SJSA1 (cell line): Measurements from ENCODE around the gene ATAT1. TPM values are rescaled to one million over a fixed set of nuclear protein-coding genes. Genes with fewer than 3 reads are reported as not detected.

ENCODE experiments used
- DNase-seq, 2 experiments: peaks; one replicate each; pipeline ENCODE4 v3.0.0-alpha.2; 2015 to 2020; ENCODE audit warnings: low spot score in 2 of 2, low read depth in 1 of 2
- H3K27ac ChIP-seq: fragments of 250-450 bp; sonication (Bioruptor Pico); 2 replicates; pipeline ENCODE4 v1.5.1; 2020; ENCODE audit warnings: mild to moderate bottlenecking, moderate library complexity
- H3K27me3 ChIP-seq: fragments of 250-450 bp; sonication (Bioruptor Pico); replicated peaks from 2 replicates; pipeline ENCODE4 v1.5.1; 2020; ENCODE audit warnings: mild to moderate bottlenecking, moderate library complexity
- H3K36me3 ChIP-seq: fragments of 250-450 bp; sonication (Bioruptor Pico); 2 replicates; pipeline ENCODE4 v1.5.1; 2020; ENCODE audit warnings: mild to moderate bottlenecking
- H3K4me1 ChIP-seq: fragments of 250-450 bp; sonication (Bioruptor Pico); replicated peaks from 2 replicates; pipeline ENCODE4 v1.6.1; 2021; ENCODE audit warnings: mild to moderate bottlenecking
- H3K4me3 ChIP-seq: fragments of 250-450 bp; sonication (Bioruptor Pico); 2 replicates; pipeline ENCODE4 v1.5.1; 2020; ENCODE audit warnings: mild to moderate bottlenecking
- H3K9me3 ChIP-seq: fragments of 250-450 bp; sonication (Bioruptor Pico); replicated peaks from 2 replicates; pipeline ENCODE4 v1.5.1; 2020; ENCODE audit warnings: mild to moderate bottlenecking
- total RNA-seq: library from RNA; depleted of rRNA; stranded (reverse); fragments of >200 nt; shearing (Covaris generic); gene quantifications from 2 replicates; pipeline ENCODE4 v1.2.3, GENCODE V29; 2014; rRNA removed

The ATAT1 gene
- total RNA-seq, 1 experiment from 2014 or later = 3.4 TPM

GRCh38 chr6:30687659-30688431 is 61.2 kb downstream of the ATAT1 start:
- peaks cover 56% of the 10 kb centered on the region for H3K4me1 ChIP-seq

DNA sequence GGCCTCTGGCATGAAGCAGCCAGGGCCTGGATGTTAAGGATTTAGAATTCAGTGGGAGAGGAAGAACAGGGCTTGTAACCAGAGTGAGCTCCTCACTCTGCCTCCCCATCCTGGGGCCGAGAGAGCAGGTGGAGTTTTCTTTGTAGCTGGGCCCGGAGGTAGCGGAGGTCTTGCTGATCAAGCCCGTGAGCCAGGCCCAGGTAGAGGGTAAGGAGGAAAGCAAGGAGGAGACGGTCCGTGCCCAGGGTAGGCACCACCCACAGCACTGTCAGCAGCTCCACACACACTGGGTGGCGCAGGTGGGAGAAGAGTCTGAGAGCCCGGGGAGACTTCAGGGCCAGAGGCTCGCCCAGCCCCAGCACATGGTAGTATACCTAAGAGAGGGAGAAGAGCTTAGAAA is 61.9 kb downstream of the ATAT1 start:
- Histone ChIP-seq H3K27me3 (no peaks in the 10 kb centered on the region), H3K36me3 (peaks cover 23% of the 10 kb centered on the region), H3K9me3 (no peaks in the 10 kb centered on the region), H3K4me3 (no peak overlapping the region), H3K4me1 (peaks cover 50% of the 10 kb centered on the region), H3K27ac (no peak overlapping the region)
- DNase-seq = no peak

More at GRCh38 chr6:30687659-30688431, 61.2 kb downstream of the ATAT1 start:
- peak overlapping the region; percentile 70 for H3K27ac ChIP-seq
- H3K36me3 ChIP-seq = peaks cover 30% of the 10 kb centered on the region
- no peaks in the 10 kb centered on the region for H3K9me3 ChIP-seq
- H3K4me3 ChIP-seq = peak overlapping the region; percentile 65
- H3K27me3 ChIP-seq = no peaks in the 10 kb centered on the region
- peak in 1 of 2 experiments; percentile 59 for DNase-seq

- peaks cover 16% of the 10 kb centered on the region for H3K36me3 ChIP-seq
- peaks cover 50% of the 10 kb centered on the region for H3K4me1 ChIP-seq
- no peak overlapping the region for H3K27ac ChIP-seq
- H3K9me3 ChIP-seq = no peaks in the 10 kb centered on the region
- no peak for DNase-seq
- H3K27me3 ChIP-seq = no peaks in the 10 kb centered on the region
- no peak overlapping the region for H3K4me3 ChIP-seq
Measured at GRCh38 chr6:30689022-30689865, 62.6 kb downstream of the ATAT1 start.

- peak overlapping the region; percentile 49 for H3K4me3 ChIP-seq
- no peaks in the 10 kb centered on the region for H3K27me3 ChIP-seq
- no peaks in the 10 kb centered on the region for H3K9me3 ChIP-seq
- H3K36me3 ChIP-seq = peaks cover 11% of the 10 kb centered on the region
- no peak for DNase-seq
- H3K4me1 ChIP-seq = peaks cover 48% of the 10 kb centered on the region
- H3K27ac ChIP-seq = no peak overlapping the region
Measured at GRCh38 chr6:30689985-30690384, 63.3 kb downstream of the ATAT1 start.

DNA sequence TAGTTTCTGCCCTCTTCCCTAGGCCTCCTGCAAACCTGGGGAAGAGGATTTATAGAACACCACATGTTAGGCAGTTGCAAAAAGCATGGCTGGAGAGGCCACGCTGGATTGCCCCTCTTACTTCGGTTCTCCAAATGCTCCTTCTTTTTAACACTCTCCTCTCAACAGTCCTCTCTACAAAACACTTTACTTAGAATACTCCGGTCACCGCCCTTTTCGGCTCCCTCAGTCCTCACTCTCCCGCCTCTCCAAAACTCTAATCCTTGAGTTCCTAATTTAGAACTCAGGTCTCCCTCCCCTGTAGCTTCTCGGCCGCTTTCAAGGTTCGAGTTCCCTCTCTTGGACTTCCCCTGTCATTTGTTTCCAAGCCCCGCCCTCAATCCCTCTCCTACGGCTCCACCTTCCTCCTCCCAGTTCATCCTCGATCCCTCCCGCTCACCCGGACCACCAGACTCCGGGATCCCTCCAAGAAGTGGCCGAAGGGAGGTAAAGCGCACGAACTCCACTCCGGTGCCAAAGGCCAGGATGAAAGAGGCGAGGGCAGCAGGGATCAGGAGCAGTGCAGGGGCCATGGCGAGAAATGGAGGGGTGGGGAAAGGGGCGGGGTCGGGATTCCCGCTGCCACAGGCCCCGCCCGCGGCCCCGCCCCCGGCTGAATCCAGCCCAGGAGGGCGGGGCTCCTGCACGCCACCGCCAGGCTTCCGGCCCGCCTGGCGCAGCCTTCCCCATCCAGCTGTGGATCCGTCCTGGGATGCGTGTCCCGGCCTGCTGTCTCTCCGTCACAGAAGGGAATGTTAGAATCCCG is 63.9 kb downstream of the ATAT1 start, which contains the start of gene NRM:
Gene NRM, minus strand, starts transcription at position 582 of the 805 bp plus-strand sequence. Its CDS starts 10 bp downstream, at position 572.
- Histone ChIP-seq H3K27ac (peak within 1 kb of the TSS; percentile 27), H3K36me3 (peaks cover 5% of the 10 kb centered on the region), H3K4me1 (peaks cover 41% of the 10 kb centered on the region), H3K4me3 (peak within 1 kb of the TSS; percentile 49), H3K9me3 (no peaks in the 10 kb centered on the region), H3K27me3 (no peaks in the 10 kb centered on the region)
- DNase-seq = peak; percentile 91 to 95

- Histone ChIP-seq H3K27ac (peak overlapping the region; percentile 27), H3K4me3 (peak overlapping the region; percentile 49), H3K36me3 (no peaks in the 10 kb centered on the region), H3K27me3 (no peaks in the 10 kb centered on the region), H3K4me1 (peaks cover 36% of the 10 kb centered on the region), H3K9me3 (no peaks in the 10 kb centered on the region)
- no peak for DNase-seq
Measured at GRCh38 chr6:30691208-30691847, 64.7 kb downstream of the ATAT1 start.

Other genes with a start within 250 kb of the ATAT1 start
- gene HLA-E, start 137.4 kb upstream of the ATAT1 start, total RNA-seq = 214 and 294 TPM in 2 replicates
- gene GNL1, start 70.4 kb upstream of the ATAT1 start, total RNA-seq = 20.9 and 49.5 TPM in 2 replicates
- 7.8 and 7.9 TPM in 2 replicates for gene PRR3, start 69.6 kb upstream of the ATAT1 start, total RNA-seq
- 38.8 and 59.3 TPM in 2 replicates for gene ABCF1, start 55.4 kb upstream of the ATAT1 start, total RNA-seq
- 16.8 and 21.0 TPM in 2 replicates for gene PPP1R10, start 9.6 kb upstream of the ATAT1 start, total RNA-seq
- gene MRPS18B, start 9.0 kb upstream of the ATAT1 start, total RNA-seq = 44.4 and 46.8 TPM in 2 replicates
- gene C6orf136, start 20.3 kb downstream of the ATAT1 start, total RNA-seq = 4.9 and 15.8 TPM in 2 replicates
- gene DHX16, start 46.1 kb downstream of the ATAT1 start, total RNA-seq = 59.5 and 86.3 TPM in 2 replicates
- gene PPP1R18, start 59.8 kb downstream of the ATAT1 start, total RNA-seq = 53.2 and 76.8 TPM in 2 replicates
- 6.8 and 10.0 TPM in 2 replicates for gene NRM, start 64.1 kb downstream of the ATAT1 start, total RNA-seq
- 8.4 and 8.6 TPM in 2 replicates for gene MDC1, start 90.4 kb downstream of the ATAT1 start, total RNA-seq
- 1,157 and 1,642 TPM in 2 replicates for gene TUBB, start 93.5 kb downstream of the ATAT1 start, total RNA-seq
- 200 and 254 TPM in 2 replicates for gene FLOT1, start 115.8 kb downstream of the ATAT1 start, total RNA-seq
- 119 and 139 TPM in 2 replicates for gene IER3, start 117.7 kb downstream of the ATAT1 start, total RNA-seq